T-helper 17 cell (primary cell): ENCODE data around the gene CEP20. TPM values are rescaled to one million over a fixed set of nuclear protein-coding genes. Genes with fewer than 3 reads are reported as not detected.
"Not testable (repeated sequence)": the region's sequence is repeated elsewhere in the genome, so short reads cannot be mapped to it uniquely, and the experiment has no call there.

ENCODE experiments used
- ATAC-seq: fragments of 150-1000 bp; cut with Tn5 transposase; 2 replicates; pipeline ENCODE4 v1.10.0; 2021; ENCODE audit warnings: mild to moderate bottlenecking, moderate library complexity
- DNase-seq, 3 donors: peaks; one replicate each; pipeline versions ENCODE4 v3.0.0 to v3.0.0-alpha.2; 2020 to 2021
- H3K9me3 ChIP-seq: one replicate; pipeline ENCODE4 v1.7.0; 2013; ENCODE audit warnings: low read length, mild to moderate bottlenecking; ENCODE audit not compliant: control insufficient read depth, poor library complexity, severe bottlenecking
- H3K27ac Mint-ChIP-seq: one replicate; pipeline ENCODE4 v1.8.0; 2022; ENCODE audit warnings: mild to moderate bottlenecking, moderate library complexity, mixed read lengths
- H3K27me3 Mint-ChIP-seq: one replicate; pipeline ENCODE4 v1.8.0; 2022; ENCODE audit warnings: mixed read lengths
- H3K36me3 Mint-ChIP-seq: one replicate; pipeline ENCODE4 v1.8.0; 2022; ENCODE audit warnings: low read depth, mixed read lengths
- H3K4me1 Mint-ChIP-seq: one replicate; pipeline ENCODE4 v1.8.0; 2022; ENCODE audit warnings: mild to moderate bottlenecking, mixed read lengths
- H3K4me3 Mint-ChIP-seq: one replicate; pipeline ENCODE4 v1.8.0; 2022; ENCODE audit warnings: mild to moderate bottlenecking, moderate library complexity, mixed read lengths
- total RNA-seq, 4 donors: library from RNA in 2 of 4; stranded (reverse) in 2 of 4; gene quantifications; one replicate each; pipeline ENCODE4 v1.2.3 and lab custom pipeline; 2022 to 2026

The CEP20 gene
- total RNA-seq, 2 donors from 2014 or later = 16.3 to 20.4 TPM

GRCh38 chr16:15864939-15865338, 23.5 kb downstream of the CEP20 start:
- Mint-ChIP-seq H3K27me3 (no peaks in the 10 kb centered on the region), H3K4me3 (no peak overlapping the region), H3K36me3 (peaks cover 8% of the 10 kb centered on the region), H3K4me1 (no peaks in the 10 kb centered on the region), H3K27ac (no peak overlapping the region)
- H3K9me3 ChIP-seq = no peaks in the 10 kb centered on the region
- ATAC-seq = no peak
- DNase-seq = no peak

- DNase-seq (no peak), ATAC-seq (no peak)
- H3K27me3 Mint-ChIP-seq = peaks cover 17% of the 10 kb centered on the region
- H3K4me1 Mint-ChIP-seq = peaks cover 6% of the 10 kb centered on the region
- no peak overlapping the region for H3K27ac Mint-ChIP-seq
- peaks cover 9% of the 10 kb centered on the region for H3K36me3 Mint-ChIP-seq
- H3K9me3 ChIP-seq = no peaks in the 10 kb centered on the region
- no peak overlapping the region for H3K4me3 Mint-ChIP-seq
Observed at GRCh38 chr16:15861996-15862395, 26.4 kb downstream of the CEP20 start.

DNA sequence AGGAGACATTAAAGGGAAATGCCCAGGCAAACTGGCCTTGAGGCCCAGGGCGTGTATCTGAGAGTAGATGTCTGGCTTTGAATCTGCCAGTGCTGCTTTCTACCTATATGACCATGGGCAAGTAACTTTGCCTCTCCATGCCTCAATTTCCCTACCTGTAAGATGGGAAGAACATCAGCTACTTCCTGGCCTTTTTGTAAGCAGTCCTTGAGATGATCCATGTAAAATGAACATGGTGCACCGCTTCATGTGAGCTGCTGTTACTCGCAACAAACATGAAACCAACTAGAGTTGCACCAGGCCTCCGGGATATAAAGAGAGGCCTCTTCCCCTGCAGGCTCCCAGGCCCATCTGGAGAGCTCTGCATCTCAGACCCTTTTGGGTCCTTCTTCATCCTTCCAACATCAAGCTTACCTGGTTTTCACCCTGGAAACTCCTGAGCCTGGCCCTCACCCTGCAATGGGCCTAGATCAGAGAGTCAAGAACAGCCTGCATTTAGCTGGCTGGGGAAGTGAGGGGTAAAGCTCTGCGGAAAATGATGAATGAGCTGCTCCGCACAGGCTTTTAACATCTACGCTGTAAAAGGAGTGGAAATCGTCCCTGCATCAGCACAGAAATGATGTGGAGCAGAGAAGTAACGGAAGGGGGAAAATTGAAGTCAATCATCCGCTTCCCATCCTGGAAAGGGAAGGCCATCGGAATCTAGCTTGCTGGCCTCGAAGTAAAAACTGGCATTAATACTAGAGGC, 29.3 kb downstream of the CEP20 start:
- H3K27me3 Mint-ChIP-seq = peaks cover 44% of the 10 kb centered on the region
- H3K36me3 Mint-ChIP-seq = peaks cover 4% of the 10 kb centered on the region
- ATAC-seq = no peak
- no peak overlapping the region for H3K27ac Mint-ChIP-seq
- no peak overlapping the region for H3K4me3 Mint-ChIP-seq
- H3K4me1 Mint-ChIP-seq = peaks cover 6% of the 10 kb centered on the region
- H3K9me3 ChIP-seq = no peaks in the 10 kb centered on the region
- no peak for DNase-seq

GRCh38 chr16:15857724-15858560, 30.5 kb downstream of the CEP20 start:
- DNase-seq (no peak), ATAC-seq (no peak)
- no peaks in the 10 kb centered on the region for H3K9me3 ChIP-seq
- Mint-ChIP-seq H3K4me3 (peak overlapping the region; percentile 66), H3K4me1 (peaks cover 8% of the 10 kb centered on the region), H3K36me3 (peaks cover 6% of the 10 kb centered on the region), H3K27ac (no peak overlapping the region), H3K27me3 (peaks cover 44% of the 10 kb centered on the region)

DNA sequence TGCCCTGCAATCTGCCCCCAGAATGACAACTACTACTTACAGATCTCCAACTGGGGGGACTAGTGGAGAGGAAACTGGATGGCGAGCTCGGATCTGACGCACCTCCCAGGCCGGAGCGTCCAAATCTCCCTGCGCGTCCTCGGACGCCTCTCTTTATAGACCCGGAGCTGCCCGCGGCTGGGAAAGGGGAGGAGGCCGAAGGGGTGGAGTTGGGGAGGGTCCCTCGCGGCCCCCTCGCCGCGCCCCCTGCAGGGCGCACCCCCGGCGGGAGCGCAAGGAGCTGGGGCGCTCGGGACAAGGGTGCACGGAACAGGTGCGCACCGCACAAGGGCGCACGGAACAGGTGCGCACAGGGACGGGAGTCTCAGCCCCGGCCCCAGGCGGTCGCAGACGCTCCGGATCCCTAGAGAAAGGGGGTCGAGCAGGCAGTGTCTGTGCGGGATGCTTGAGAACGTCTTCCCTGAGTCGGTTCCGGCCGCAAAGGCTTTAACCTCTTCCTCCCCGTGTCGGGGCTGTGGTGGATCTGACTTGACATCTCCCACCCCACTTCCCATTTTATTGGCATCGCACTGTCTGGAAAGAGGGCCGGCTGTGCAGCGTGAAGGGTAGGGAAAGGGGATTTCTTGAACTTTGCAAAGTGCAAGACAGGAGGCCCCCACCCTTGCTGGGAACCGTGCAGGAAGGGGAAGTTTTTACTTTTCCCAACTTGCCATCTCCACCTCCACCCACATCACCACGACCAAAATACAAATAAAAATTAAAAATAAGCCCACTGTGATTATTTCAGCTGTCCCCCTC, 31.3 kb downstream of the CEP20 start, which contains the start of gene MYH11:
Gene MYH11 (minus strand): TSS at position 128 of the 798 bp plus-strand sequence. CDS start 18,776 bp downstream, outside the sequence.
- H3K9me3 ChIP-seq = no peaks in the 10 kb centered on the region
- Mint-ChIP-seq H3K27me3 (peaks cover 44% of the 10 kb centered on the region), H3K4me1 (peaks cover 8% of the 10 kb centered on the region), H3K36me3 (peaks cover 6% of the 10 kb centered on the region), H3K4me3 (peak within 1 kb of the TSS; percentile 66), H3K27ac (no peak within 1 kb of the TSS)
- DNase-seq (no peak), ATAC-seq (no peak)

DNA sequence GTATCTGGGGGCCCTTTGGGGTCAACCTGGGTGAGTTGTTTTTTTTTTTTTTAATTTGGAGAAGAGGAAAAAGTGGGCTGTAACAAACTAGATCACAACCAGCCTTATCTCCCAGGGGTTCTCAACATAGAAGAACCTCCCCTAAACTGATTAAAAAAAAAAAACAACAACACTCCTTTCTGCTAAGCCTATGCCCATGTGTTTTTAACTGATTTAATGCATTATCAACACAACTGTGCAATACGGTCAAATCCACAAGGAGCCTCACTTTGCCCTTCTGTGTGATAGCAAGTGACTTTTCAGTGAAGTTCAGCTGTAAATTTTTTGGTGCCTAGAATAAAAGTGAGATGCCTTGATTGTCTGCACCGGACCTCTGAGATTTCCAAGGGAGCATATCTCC, 32.2 kb downstream of the CEP20 start:
- no peak for ATAC-seq
- H3K4me3 Mint-ChIP-seq = no peak overlapping the region
- peaks cover 44% of the 10 kb centered on the region for H3K27me3 Mint-ChIP-seq
- no peaks in the 10 kb centered on the region for H3K9me3 ChIP-seq
- H3K4me1 Mint-ChIP-seq = peaks cover 8% of the 10 kb centered on the region
- DNase-seq = no peak
- peaks cover 6% of the 10 kb centered on the region for H3K36me3 Mint-ChIP-seq
- H3K27ac Mint-ChIP-seq = no peak overlapping the region

GRCh38 chr16:15855704-15856003, 32.7 kb downstream of the CEP20 start:
- Mint-ChIP-seq H3K27me3 (peaks cover 44% of the 10 kb centered on the region), H3K4me3 (no peak overlapping the region), H3K27ac (no peak overlapping the region), H3K4me1 (peaks cover 8% of the 10 kb centered on the region), H3K36me3 (peaks cover 6% of the 10 kb centered on the region)
- ATAC-seq = no peak
- no peak for DNase-seq
- no peaks in the 10 kb centered on the region for H3K9me3 ChIP-seq

DNA sequence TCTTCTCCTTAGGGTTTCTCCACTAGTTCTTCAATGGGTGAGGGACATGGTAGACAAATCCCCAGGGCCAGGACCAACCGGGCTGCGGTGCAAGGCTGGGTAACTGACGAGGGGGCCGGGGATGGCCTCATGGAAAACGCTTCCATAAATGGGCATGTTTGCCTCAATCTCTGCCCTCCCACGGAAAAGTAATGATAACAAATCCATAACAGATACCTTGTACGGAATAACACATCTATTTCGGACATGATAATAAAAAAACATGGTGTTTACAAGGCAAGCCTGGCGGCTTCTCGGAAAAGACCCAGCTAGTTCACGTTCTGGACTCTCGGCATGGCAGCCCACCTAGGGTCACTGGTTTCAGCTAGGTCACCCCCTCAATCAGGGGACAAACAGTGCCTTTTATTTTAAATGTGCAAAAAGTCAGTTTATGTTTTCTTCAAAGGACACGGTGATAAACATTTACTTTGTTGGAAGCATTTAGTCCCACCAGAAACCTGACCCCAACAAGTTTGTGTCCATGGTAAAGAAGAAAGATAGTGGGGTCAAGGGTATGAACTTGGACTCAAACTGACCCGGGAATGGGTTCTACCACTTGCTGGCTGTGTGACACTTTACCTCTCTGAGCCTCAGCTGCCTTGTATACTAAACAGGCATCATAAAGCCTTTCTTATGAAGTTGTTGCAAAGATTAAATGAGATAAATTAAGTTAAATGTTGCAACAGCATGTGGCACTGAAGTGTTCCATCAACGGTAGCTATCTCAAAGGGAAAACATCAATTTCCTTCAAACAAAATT, 33.3 kb downstream of the CEP20 start:
- H3K9me3 ChIP-seq = no peaks in the 10 kb centered on the region
- Mint-ChIP-seq H3K27me3 (peaks cover 44% of the 10 kb centered on the region), H3K36me3 (peaks cover 6% of the 10 kb centered on the region), H3K4me1 (peaks cover 8% of the 10 kb centered on the region), H3K4me3 (no peak overlapping the region), H3K27ac (no peak overlapping the region)
- no peak for ATAC-seq
- DNase-seq = no peak

DNA sequence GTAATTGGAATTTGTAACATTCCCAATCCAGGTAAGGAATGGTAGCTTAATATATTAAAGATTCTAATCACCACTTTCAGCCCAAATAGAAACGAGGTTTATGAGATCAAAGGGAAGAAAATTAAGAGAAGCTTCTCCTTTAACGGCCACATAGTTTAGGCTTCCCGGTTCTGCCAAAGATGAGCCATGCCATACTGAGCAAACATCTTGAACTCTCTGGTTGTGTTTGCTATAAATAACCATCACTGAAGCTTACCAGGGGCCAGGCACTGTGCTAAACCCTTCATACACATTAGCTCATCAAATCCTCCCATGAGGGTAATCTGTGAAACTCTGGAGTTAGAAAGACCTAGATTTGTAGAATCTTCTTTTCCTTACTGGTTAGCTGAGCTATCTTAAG, 34.3 kb downstream of the CEP20 start:
- ATAC-seq = no peak
- H3K4me3 Mint-ChIP-seq = no peak overlapping the region
- H3K4me1 Mint-ChIP-seq = peaks cover 8% of the 10 kb centered on the region

GRCh38 chr16:15853021-15853420, 35.4 kb downstream of the CEP20 start:
- ATAC-seq = no peak
- Mint-ChIP-seq H3K27me3 (peaks cover 42% of the 10 kb centered on the region), H3K4me1 (peaks cover 8% of the 10 kb centered on the region), H3K4me3 (no peak overlapping the region), H3K36me3 (peaks cover 6% of the 10 kb centered on the region), H3K27ac (no peak overlapping the region)
- no peak for DNase-seq
- H3K9me3 ChIP-seq = no peaks in the 10 kb centered on the region

More for the DNA sequence above, 34.3 kb downstream of the CEP20 start:
- H3K36me3 Mint-ChIP-seq = peaks cover 6% of the 10 kb centered on the region
- no peak for DNase-seq
- H3K27me3 Mint-ChIP-seq = peaks cover 40% of the 10 kb centered on the region
- H3K27ac Mint-ChIP-seq = no peak overlapping the region
- H3K9me3 ChIP-seq = no peaks in the 10 kb centered on the region

DNA sequence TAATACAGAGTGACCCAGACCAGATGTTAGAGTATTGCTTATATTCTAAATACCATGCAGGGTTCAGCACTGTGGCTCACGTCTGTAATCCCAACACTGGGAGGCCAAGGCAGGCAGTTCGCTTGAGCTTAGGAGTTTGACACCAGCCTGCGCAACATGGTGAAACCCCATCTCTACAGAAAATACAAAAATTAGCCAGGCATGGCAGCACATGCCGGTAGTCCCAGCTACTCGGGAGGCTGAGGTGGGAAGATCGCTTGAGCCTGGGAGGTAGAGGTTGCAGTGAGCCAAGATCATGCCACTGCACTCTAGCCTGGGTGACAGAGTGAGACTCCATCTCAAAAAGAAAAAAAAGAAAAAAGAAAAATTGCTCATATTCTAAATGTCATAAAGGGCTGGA, 37.8 kb downstream of the CEP20 start:
- not testable (repeated sequence) for H3K4me3 Mint-ChIP-seq, DNase-seq, H3K36me3 Mint-ChIP-seq, ATAC-seq, H3K4me1 Mint-ChIP-seq, H3K9me3 ChIP-seq, H3K27ac Mint-ChIP-seq
- H3K27me3 Mint-ChIP-seq = peaks cover 25% of the 10 kb centered on the region

DNA sequence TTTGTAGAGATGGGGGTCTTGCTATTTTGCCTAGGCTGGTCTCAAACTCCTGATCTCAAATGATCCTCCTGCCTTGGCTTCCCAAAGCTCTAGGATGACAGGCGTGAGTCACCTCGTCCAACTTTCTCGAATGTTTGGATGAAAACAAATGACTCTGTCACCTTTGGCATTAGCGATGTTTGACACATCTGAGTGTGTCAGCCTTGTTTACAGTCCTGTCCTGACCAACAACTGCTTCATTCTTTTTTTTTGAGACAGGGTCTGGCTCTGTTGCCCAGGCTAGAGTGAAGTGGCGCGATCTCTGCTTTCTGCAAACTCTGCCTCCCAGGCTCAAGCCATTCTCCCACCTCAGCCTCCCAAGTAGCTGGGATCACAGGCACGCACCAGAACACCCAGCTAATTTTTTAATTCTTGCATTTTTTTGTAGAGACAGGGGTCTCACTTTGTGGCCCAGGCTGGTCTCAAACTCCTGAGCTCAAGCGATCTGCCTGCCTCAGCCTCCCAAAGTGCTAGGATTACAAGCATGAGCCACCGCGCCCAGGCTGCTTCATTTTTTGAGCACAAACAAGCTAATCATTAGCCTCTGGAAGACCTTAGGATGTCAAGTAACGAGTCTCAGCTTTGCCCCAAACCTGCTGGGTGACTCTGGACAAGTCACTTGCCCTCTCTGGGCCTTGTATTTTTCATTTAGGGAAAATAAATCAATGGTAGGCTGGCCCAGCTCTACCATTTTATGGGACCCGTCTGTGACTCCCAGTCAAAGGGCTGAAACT, 39.0 kb downstream of the CEP20 start:
- Mint-ChIP-seq H3K27me3 (peaks cover 17% of the 10 kb centered on the region), H3K4me3 (no peak overlapping the region), H3K4me1 (peaks cover 2% of the 10 kb centered on the region), H3K36me3 (peaks cover 2% of the 10 kb centered on the region), H3K27ac (no peak overlapping the region)
- H3K9me3 ChIP-seq = no peaks in the 10 kb centered on the region
- DNase-seq (no peak), ATAC-seq (no peak)
